Kidney (tissue), 14 donors: ENCODE data around the gene IRF4. TPM values are rescaled to one million over a fixed set of nuclear protein-coding genes. Genes with fewer than 3 reads are reported as not detected.
A peak's percentile ranks its signal among the peaks of the same experiment; 100 is the strongest.

Source experiments
- DNase-seq, 5 donors: peaks; one replicate each; pipeline ENCODE4 v3.0.0-alpha.2; 2013 to 2020
- FAIRE-seq: peaks from 2 replicates; lab custom pipeline; 2012; peaks lifted over from hg19 to GRCh38; lab: Jason Lieb, UNC
- H3K27ac ChIP-seq, 2 donors: one replicate each; pipeline ENCODE4 v1.7.0; 2013; ENCODE audit warnings: low read depth in 2 of 2, low read length in 2 of 2, inconsistent platforms in 1 of 2
- H3K27me3 ChIP-seq: one replicate; pipeline ENCODE4 v1.7.1; 2013; ENCODE audit warnings: low read length, inconsistent platforms; ENCODE audit not compliant: control insufficient read depth, insufficient read depth
- H3K36me3 ChIP-seq, 3 donors: one replicate each; pipeline versions ENCODE4 v1.7.0 to v1.7.1; 2013; ENCODE audit warnings: low read length in 3 of 3, control low read depth in 1 of 3, inconsistent platforms in 1 of 3; ENCODE audit not compliant: insufficient read depth in 3 of 3, control insufficient read depth in 2 of 3
- H3K4me1 ChIP-seq, 3 donors: one replicate each; pipeline versions ENCODE4 v1.7.0 to v1.7.1; 2013; ENCODE audit warnings: low read length in 3 of 3, inconsistent platforms in 1 of 3, low read depth in 1 of 3; ENCODE audit not compliant: control insufficient read depth in 2 of 3, insufficient read depth in 2 of 3
- H3K4me3 ChIP-seq, 3 donors: one replicate each; pipeline versions ENCODE4 v1.7.0 to v1.8.1; 2013; ENCODE audit warnings: low read length in 3 of 3, control low read depth in 1 of 3, inconsistent platforms in 1 of 3
- H3K9ac ChIP-seq, 3 donors: one replicate each; pipeline versions ENCODE4 v1.7.0 to v1.7.1; 2013; ENCODE audit warnings: low read length in 3 of 3, control low read depth in 1 of 3, inconsistent platforms in 1 of 3
- H3K9me3 ChIP-seq, 3 donors: one replicate each; pipeline versions ENCODE4 v1.7.0 to v1.7.1; 2013; ENCODE audit warnings: low read length in 3 of 3, control low read depth in 1 of 3, inconsistent platforms in 1 of 3; ENCODE audit not compliant: control insufficient read depth in 2 of 3, insufficient read depth in 1 of 3
- CTCF ChIP-seq: IDR thresholded peaks from 3 replicates; pipeline ENCODE4 v1.5.1; 2012; ENCODE audit warnings: mild to moderate bottlenecking, moderate library complexity, borderline replicate concordance; ENCODE audit not compliant: insufficient read depth; ENCODE audit errors: extremely low read depth
- intact Hi-C: fragments of 100-400 bp; cut with DNase I; formaldehyde crosslinking; loops from one replicate; pipeline ENCODE4 v1.11.1; 2022
- polyA plus RNA-seq: library from polyadenylated mRNA; stranded (reverse); fragments of 350-450 nt; fragmentation: Illumina TruSeq; extraction: RNeasy Lipid Tissue Mini Kit (QIAGEN cat#74804); gene quantifications from one replicate; pipeline ENCODE4 v1.2.3, GENCODE V29; 2014; ENCODE audit warnings: low read depth, low replicate concordance; ENCODE audit not compliant: insufficient read depth
- total RNA-seq: library from RNA; stranded (reverse); fragmentation: NEBNext Ultra II Directional; extraction: Animal tissue kit (Norgen Biotek cat#: 25700); gene quantifications from one replicate; pipeline ENCODE4 v1.2.1, GENCODE V29; 2021
- donor health status: control.
- donor health status: control.
- donor health status: control.
- donor health status: control.
- donor health status: control.
- donor health status: DM: yes; HTN: yes; CAD: no.
- donor health status: Normal renal cell carcinoma (clear cell type).

The IRF4 gene
- total and polyA plus RNA-seq, 2 donors from 2014 or later: 23.7 TPM; not detected in 1

GRCh38 chr6:354631-355280 is 36.8 kb upstream of the IRF4 start:
- intact Hi-C loops: no loop called here
- no peak for DNase-seq

GRCh38 chr6:355373-356208 is 36.0 kb upstream of the IRF4 start:
- H3K27ac ChIP-seq: no peak overlapping the region
- no peaks in the 10 kb centered on the region for H3K36me3 ChIP-seq
- TF ChIP-seq CTCF: no peak
- FAIRE-seq: no peak
- H3K4me1 ChIP-seq: no peaks in the 10 kb centered on the region
- DNase-seq: peak in 1 of 5 donors; percentile 29
- H3K9me3 ChIP-seq: no peaks in the 10 kb centered on the region
- H3K27me3 ChIP-seq: no peaks in the 10 kb centered on the region
- H3K4me3 ChIP-seq: no peak overlapping the region
- H3K9ac ChIP-seq: no peak overlapping the region
- intact Hi-C loops: no loop called here

More at GRCh38 chr6:354631-355280, 36.8 kb upstream of the IRF4 start:
- Histone ChIP-seq H3K36me3 (no peaks in the 10 kb centered on the region), H3K27me3 (no peaks in the 10 kb centered on the region), H3K4me1 (no peaks in the 10 kb centered on the region), H3K9me3 (no peaks in the 10 kb centered on the region), H3K27ac (no peak overlapping the region), H3K4me3 (no peak overlapping the region), H3K9ac (no peak overlapping the region)
- FAIRE-seq: no peak
- no peak for TF ChIP-seq CTCF

- FAIRE-seq: no peak
Observed at GRCh38 chr6:356828-357251, 34.7 kb upstream of the IRF4 start.

More at GRCh38 chr6:356828-357251, 34.7 kb upstream of the IRF4 start:
- Histone ChIP-seq H3K4me1 (no peaks in the 10 kb centered on the region), H3K27ac (no peak overlapping the region), H3K9me3 (no peaks in the 10 kb centered on the region), H3K4me3 (no peak overlapping the region), H3K36me3 (no peaks in the 10 kb centered on the region), H3K27me3 (no peaks in the 10 kb centered on the region), H3K9ac (no peak overlapping the region)
- peak in 1 of 5 donors; percentile 77 for DNase-seq
- no peak for TF ChIP-seq CTCF
- intact Hi-C loops: no loop called here
